ENCODE data around the gene RFX6. TPM values are rescaled to one million over a fixed set of nuclear protein-coding genes. Genes with fewer than 3 reads are reported as not detected.

RFX6 gene
- total and polyA plus RNA-seq, 10 of the 15 experiments (the other 5 are each of a cell fraction or from before 2014, with no cell fraction given) = not detected

DNA sequence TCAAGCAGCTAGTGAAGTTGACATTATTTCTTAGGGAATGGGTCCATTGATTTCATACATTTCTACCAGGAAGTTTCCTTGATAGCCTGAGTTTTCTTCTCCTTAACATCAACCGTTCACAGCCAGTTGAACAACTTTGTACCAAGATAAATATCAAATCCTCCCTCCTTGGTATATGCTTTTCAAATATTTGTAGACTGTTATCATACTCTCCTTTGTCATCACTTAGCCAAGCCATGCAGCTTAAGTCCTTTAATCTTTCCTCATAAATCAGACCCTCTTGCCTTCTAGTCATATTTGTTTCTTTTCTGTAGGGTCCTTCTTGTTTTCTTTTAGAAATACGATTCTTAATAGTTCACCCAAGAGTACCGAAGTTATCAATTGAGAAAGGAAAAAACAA lies 25.6 kb downstream of the RFX6 start:
- Histone ChIP-seq H3K4me1 (ENCODE audit: control insufficient read depth, insufficient read depth, low read length) (no peaks in the 10 kb centered on the region), H3K9ac (ENCODE audit: control insufficient read depth, insufficient read depth, low read length) (no peak overlapping the region), H3K4me2 (ENCODE audit: control insufficient read depth, insufficient read depth) (no peak overlapping the region), H3K36me3 (ENCODE audit: control insufficient read depth in 2 of 2, insufficient read depth in 2 of 2, low read length in 1 of 2) (no peaks in the 10 kb centered on the region), H3K79me2 (ENCODE audit: control insufficient read depth, insufficient read depth, low read length) (no peaks in the 10 kb centered on the region), H3K4me3 (no peak overlapping the region), H4K20me1 (ENCODE audit: control insufficient read depth, insufficient read depth) (no peaks in the 10 kb centered on the region), H3K9me3 (replicated peaks; ENCODE audit: control insufficient read depth, insufficient read depth, low read length) (no peaks in the 10 kb centered on the region), H3K27me3 (replicated peaks in 1 of 2; ENCODE audit: control insufficient read depth in 2 of 2, insufficient read depth in 2 of 2, low read length in 1 of 2) (no peaks in the 10 kb centered on the region), H2AFZ (ENCODE audit: control insufficient read depth, low read depth, low read length) (no peak overlapping the region), H3K27ac (ENCODE audit: control insufficient read depth, insufficient read depth) (no peak overlapping the region)
- TF ChIP-seq ZNF217 (IDR thresholded peaks at IDR 0.05) = no peak
- TF ChIP-seq ZSCAN29 (IDR thresholded peaks at IDR 0.05) = no peak
- no peak for TF ChIP-seq POU2F2 (IDR thresholded peaks at IDR 0.05; ENCODE audit: borderline replicate concordance, low read depth, low read length)
- in situ Hi-C loops (cut with MboI) = no loop called here
- BruUV-seq (replicated peaks) = no TSS peak
- SMC1A ChIA-PET (ENCODE audit: uncharacterized antibody, unreplicated experiment) = no interaction called here
- CTCF ChIA-PET = interaction anchor here (1.1 kb wide), 1 partner anchor 38 kb away, joined by 3 read pairs; no protein-coding TSS in a partner anchor
- ATAC-seq (no peak), FAIRE-seq (no peak), DNase-seq (ENCODE audit: low read depth, low spot score) (no peak)
- 0% methylated on average over 3 of the region's 3 CpGs for WGBS (ENCODE audit: insufficient coverage, insufficient replicate concordance, low lambda C conversion rate, missing lambda C conversion rate)
- intact Hi-C loops (cut with micrococcal nuclease; ENCODE audit: unreplicated experiment) = no loop called here
- RAD21 ChIA-PET (ENCODE audit: unreplicated experiment) = no interaction called here
- POLR2A ChIA-PET = no interaction called here

DNA sequence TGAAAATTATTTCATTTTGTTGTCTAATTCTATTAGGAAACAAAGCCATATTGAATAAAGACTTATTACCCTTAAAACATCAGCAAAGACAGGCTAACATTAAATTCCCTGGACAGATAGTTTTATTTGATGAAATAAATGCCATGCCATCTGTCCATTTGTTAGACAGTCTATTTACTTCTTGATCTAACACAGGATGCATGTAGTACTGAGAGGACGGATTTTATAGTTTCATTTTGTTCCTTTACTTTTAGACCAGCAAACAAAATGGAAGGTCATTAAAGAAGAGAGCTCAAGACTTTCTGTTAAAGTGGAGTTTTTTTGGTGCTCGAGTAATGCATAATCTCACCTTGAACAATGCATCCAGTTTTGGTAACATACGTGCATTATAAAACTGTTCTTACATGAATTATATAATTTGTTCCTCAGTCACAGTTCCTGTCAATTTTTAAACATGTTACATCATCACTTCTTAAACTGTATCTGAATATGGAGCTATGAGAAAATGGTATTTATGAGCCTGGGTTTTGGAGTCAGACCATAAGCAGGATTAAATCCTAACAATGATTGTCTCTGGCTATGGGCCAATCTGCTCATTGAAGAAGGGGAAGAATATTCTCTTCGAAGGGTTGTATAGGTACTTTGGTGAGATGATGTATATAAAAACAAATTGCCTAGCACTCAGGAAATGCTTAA lies 46.0 kb downstream of the RFX6 start:
- Histone ChIP-seq H3K79me2 (ENCODE audit: control insufficient read depth, insufficient read depth, low read length) (no peaks in the 10 kb centered on the region), H3K9ac (ENCODE audit: control insufficient read depth, insufficient read depth, low read length) (no peak overlapping the region), H2AFZ (ENCODE audit: control insufficient read depth, low read depth, low read length) (no peak overlapping the region), H3K27me3 (replicated peaks in 1 of 2; ENCODE audit: control insufficient read depth in 2 of 2, insufficient read depth in 2 of 2, low read length in 1 of 2) (no peaks in the 10 kb centered on the region; a peak in 1 of 4 replicates), H3K36me3 (ENCODE audit: control insufficient read depth in 2 of 2, insufficient read depth in 2 of 2, low read length in 1 of 2) (no peaks in the 10 kb centered on the region), H3K9me3 (replicated peaks; ENCODE audit: control insufficient read depth, insufficient read depth, low read length) (no peaks in the 10 kb centered on the region), H4K20me1 (ENCODE audit: control insufficient read depth, insufficient read depth) (no peaks in the 10 kb centered on the region), H3K4me1 (ENCODE audit: control insufficient read depth, insufficient read depth, low read length) (no peaks in the 10 kb centered on the region), H3K4me2 (ENCODE audit: control insufficient read depth, insufficient read depth) (no peak overlapping the region), H3K4me3 (no peak overlapping the region), H3K27ac (ENCODE audit: control insufficient read depth, insufficient read depth) (no peak overlapping the region)
- ChIA-PET RAD21 (ENCODE audit: unreplicated experiment) (no interaction called here), POLR2A (no interaction called here), SMC1A (ENCODE audit: uncharacterized antibody, unreplicated experiment) (interaction anchor here (0.6 kb wide), 2 partner anchors 40 to 1222 kb away, joined by 3 read pairs; no protein-coding TSS in a partner anchor), CTCF (interaction anchor here (0.5 kb wide), 1 partner anchor 144 kb away, joined by 3 read pairs; no protein-coding TSS in a partner anchor)
- BruUV-seq (replicated peaks) = no TSS peak
- no peak for FAIRE-seq
- WGBS (ENCODE audit: insufficient coverage, insufficient replicate concordance, low lambda C conversion rate, missing lambda C conversion rate) = 29% methylated on average over 4 of the region's 4 CpGs
- TF ChIP-seq MTA3 (IDR thresholded peaks at IDR 0.05; ENCODE audit: borderline replicate concordance, low read length) (no peak), POLR2A (IDR thresholded peaks at IDR 0.05; ENCODE audit: low read depth, low read length) (no peak), ZNF217 (IDR thresholded peaks at IDR 0.05) (no peak), CBX5 (IDR thresholded peaks at IDR 0.05; ENCODE audit: low read depth) (no peak), CHD1 (IDR thresholded peaks at IDR 0.05; ENCODE audit: low read depth, low read length) (no peak)
- TF ChIP-seq, protein P1, sequence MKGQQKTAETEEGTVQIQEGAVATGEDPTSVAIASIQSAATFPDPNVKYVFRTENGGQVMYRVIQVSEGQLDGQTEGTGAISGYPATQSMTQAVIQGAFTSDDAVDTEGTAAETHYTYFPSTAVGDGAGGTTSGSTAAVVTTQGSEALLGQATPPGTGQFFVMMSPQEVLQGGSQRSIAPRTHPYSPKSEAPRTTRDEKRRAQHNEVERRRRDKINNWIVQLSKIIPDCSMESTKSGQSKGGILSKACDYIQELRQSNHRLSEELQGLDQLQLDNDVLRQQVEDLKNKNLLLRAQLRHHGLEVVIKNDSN (IDR thresholded peaks at IDR 0.05; ENCODE audit: borderline replicate concordance, extremely low read length, insufficient read depth, low read depth, low read length) = no peak
- intact Hi-C loops (cut with micrococcal nuclease; ENCODE audit: unreplicated experiment) (no loop called here), in situ Hi-C loops (cut with MboI) (no loop called here)
- no peak for ATAC-seq
- no peak for DNase-seq (ENCODE audit: low read depth, low spot score)

Data from GM12878 (cell line).